Raji (cell line): Measurements from ENCODE around the gene NUP98.

Experiments
- POLR2A ChIP-seq: IDR thresholded peaks from 2 replicates; pipeline ENCODE4 v1.6.1; 2011; ENCODE audit warnings: low read depth, low read length, control low read depth; ENCODE audit not compliant: insufficient read depth

NUP98 gene

DNA sequence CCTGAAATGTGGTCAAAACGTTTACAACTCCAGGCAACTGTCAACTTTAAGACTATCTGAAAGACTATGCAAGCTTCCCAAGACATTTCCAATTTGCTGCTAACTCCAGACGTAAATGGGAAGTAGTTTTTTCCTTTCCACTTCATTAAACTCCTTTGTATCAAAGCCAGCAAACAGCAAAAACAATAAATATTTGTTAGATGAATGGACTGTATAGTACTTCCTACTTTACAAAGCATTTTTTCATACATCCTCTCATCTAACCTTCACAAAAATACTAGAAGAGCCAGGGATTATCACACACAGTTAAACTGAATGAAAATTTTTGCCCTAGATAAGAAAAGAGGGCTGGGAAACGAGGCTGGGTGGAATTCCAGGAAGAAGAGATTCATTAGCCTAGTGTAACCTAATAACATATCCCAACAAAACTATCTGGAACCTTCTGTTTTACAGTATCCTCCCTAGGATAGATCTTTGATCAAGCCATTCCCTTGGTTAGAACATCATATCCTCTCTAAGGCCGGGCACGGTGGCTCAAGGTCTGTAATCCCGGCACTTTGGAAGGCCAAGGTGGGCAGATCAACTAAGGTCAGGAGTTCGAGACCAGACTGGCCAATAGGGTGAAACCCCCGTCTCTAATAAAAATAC, 10.4 kb downstream of the NUP98 start:
- TF ChIP-seq POLR2A = no peak

DNA sequence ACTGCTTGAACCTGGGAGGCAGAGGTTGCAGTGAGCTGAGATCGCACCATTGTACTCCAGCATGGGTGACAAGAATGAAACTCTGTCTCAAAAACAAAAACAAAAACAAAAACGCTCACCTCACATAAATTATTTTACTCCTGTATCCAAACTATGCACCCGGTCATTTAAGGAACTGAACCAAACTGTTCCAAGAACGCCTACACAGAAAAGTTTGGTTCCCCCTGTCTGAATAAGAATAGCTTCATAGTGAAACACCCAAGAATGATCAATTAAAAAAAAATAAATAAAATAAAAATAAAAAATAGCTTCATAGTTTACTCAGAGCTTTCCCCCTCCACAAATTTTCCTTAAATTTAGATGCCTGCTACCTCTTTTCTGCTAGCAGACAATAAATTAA, 13.7 kb downstream of the NUP98 start:
- TF ChIP-seq POLR2A = no peak

DNA sequence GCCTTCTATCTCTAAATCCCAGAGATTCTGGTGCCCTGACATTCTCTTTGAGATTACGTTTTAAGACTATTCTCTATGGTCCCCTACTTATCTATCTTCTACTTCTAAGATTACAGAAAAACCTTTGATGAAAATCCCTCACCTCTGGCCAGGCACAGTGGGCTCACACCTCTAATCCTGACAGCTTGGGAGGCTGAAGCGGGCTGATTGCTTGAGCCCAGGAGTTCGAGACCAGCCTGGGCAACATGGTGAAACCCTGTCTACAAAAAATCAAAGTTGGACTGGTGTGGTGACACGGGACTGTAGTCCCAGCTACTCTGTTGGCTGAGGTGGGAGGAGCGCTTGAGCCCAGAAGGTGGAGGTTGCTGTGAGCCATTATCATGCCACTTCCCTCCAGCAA, 14.4 kb downstream of the NUP98 start:
- TF ChIP-seq POLR2A = no peak

DNA sequence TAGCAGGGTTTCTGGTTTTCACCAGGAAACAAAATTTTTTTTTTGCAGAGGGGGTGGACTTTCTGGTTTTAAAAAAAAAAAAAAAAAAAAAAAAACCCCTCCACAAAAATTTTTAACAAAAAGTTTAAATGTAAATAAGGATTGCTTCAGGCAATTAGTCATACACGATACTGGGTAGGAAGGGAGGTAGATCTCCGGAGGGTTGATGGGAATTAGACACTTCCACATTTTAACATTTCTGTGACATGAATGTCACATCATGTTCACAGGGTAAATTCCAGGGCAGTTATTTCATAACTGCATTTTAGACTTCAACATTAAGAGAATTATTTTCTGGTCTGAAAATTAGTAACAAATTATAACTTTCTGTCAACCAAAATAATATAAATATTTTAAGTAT, 15.9 kb downstream of the NUP98 start:
- no peak for TF ChIP-seq POLR2A

DNA sequence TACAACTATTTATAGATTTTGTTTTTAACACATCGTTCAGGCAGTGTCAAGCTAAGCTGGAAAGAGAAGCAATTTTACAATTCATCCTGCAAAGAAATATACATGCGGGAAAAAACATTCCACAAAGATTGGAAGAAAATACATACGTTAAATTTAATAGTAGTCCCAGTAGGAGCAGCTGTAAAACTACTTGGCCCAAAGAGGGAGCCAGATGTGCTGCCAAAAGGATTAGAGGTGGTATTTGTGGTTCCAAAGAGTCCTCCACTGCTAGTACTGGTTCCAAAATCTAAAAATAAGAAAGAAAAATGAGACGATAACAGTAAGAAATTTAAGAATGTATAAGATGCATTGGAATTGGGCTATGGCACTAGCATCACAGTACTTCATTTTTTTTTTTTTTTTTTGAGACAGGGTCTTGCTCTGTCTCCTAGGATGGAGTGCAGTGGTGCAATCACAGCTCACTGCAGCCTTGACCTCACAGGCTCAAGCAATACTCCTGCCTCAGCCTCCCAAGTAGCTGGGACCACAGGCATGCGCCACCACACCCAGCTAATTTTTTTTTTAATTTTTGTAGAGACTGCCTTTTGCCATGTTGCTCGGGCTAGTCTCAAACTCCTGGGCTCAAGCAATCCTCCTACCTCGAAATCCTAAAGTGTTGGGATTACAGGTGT, 21.5 kb downstream of the NUP98 start:
- TF ChIP-seq POLR2A = no peak

DNA sequence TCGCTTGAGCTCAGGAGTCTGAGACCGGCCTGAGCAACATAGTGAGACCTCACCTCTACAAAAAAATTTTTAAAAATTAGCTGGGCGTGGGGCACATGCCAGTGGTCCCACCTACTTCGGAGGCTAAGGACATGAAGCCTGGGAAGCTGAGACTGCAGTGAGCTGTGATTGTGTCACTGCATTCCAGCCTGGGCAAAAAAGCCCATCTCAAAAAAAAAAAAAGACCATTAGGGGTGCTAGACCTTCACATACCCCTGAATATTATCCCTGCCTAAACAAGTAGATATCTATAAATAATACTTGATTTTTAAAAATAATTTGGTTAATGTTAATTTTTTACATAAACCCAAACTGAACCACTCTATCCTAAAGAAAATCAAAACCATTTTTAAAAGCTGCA, 24.2 kb downstream of the NUP98 start:
- no peak for TF ChIP-seq POLR2A

DNA sequence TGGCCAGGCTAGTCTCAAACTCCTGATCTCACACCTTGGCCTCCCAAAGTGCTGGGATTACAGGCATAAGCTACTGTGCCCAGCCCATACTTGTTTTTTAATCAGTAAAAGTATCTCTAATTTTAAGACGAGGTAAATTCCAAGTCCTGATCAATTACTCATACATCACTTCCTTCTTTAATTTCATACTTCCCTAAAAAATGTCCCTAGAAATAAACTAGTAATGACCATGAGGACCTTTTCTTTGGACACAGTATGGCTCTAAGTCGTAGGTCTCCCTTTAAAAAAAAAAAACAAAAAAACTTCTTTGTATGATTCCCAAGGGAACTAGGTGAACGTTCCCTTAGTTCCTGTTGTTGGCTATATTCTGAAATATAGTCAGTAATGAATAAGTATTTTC, 29.8 kb downstream of the NUP98 start:
- no peak for TF ChIP-seq POLR2A

DNA sequence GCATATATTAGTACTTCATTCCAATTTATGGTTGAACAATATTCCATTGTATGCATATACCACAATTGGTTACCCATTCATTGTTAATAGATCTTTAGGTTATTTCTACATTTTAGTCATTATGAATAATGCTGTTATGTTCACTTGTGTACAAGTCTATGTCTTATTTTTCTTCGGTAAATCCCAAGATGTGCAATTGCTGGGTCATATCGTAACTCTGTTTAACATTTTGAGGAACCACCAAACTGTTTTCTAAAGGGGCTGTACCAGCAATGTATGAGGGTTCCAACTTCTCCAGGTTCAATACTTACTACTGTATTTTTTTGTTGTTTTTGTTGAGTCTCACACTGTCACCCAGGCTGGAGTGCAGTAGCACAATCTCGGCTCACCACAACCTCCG, 33.1 kb downstream of the NUP98 start:
- TF ChIP-seq POLR2A = no peak

DNA sequence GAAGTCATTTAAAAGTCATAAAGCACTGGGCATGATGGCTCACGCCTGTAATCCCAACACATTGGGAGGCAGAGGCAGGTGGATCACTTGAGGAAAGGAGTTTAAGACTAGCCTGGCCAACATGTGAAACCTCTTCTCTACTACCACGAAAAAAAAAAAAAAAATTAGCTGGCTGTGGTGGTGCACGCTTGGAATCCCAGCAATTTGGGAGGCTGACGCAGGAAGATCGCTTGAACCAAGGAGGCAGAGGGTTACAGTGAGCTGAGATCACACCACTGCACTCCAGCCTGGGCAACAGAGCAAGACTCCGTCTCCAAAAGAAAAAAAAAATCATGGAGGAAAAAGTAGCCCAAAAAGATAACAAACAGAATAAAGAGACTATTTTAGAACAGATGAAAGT, 42.2 kb downstream of the NUP98 start:
- TF ChIP-seq POLR2A = no peak

DNA sequence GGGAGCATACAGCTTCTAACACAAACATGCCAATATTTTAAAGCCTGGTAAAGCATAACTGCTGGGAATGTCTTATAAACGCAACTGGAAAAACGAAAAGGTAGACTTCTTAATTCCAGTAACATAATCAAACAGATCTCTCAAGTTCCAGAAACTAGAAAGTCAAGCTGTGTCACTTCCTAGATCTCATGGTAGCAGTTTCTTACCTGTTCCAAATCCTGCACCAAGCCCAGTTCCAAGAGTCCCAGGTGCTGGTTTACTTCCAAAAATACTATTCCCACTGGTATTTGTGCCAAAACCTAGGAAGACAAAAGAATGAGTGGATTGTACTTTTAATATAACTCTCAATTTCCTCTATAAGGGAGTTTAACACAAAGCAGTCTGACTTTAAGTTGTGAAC, 44.2 kb downstream of the NUP98 start:
- no peak for TF ChIP-seq POLR2A

DNA sequence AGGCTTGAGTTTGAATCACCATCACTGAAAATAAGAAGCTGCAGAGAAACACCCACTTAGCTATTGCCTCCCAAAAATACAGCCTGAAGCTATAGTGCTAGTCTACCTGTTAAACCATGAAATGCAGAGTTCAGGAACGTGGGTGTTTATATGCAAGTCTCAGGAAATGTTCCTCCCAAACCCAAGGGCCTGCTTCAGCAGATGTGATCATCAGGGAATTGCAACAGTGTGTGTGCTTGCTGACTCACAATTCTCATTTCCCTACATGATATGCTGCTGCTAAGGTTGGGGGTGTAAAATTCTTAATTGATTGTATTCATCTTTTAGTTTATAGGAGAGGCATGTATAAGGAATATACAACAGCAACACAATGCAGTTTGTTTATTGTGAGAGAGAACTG, 49.6 kb downstream of the NUP98 start:
- TF ChIP-seq POLR2A = no peak

DNA sequence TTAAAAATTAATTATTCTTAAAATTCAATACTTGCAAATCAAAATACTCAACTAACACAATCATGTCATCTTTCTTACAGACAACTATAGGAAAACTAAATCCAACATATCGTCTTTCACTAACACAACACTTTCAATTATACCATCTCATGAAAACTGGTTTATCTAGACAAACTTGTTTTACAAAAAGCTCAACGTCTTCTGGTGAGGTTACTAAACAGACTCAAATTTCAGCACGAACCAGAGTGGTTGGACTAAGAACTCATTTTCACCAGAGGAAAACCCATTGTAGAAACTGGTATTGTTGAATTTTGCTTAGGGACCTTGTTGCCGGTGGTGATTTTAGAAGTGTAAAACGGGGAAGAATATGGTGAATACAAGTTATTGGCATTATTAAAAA, 52.2 kb downstream of the NUP98 start:
- TF ChIP-seq POLR2A = no peak

DNA sequence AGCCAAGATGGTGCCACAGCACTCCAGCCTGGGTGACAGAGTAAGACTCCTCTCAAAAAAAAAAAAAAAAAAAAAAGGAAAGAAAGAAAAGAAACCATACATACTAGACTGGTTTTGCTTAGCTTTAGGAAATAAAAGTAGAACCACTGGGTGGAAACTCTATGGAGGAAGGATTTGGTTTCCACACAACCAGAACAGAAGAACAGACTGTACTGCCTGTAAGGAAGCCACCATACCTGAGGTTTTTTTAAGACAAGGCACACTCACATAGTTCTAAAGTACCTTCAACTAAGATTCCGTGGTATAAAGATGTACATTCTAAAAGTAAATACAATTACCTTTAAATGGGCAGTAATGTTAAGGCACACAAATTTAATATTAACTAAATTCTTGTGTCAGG, 58.6 kb downstream of the NUP98 start:
- no peak for TF ChIP-seq POLR2A

DNA sequence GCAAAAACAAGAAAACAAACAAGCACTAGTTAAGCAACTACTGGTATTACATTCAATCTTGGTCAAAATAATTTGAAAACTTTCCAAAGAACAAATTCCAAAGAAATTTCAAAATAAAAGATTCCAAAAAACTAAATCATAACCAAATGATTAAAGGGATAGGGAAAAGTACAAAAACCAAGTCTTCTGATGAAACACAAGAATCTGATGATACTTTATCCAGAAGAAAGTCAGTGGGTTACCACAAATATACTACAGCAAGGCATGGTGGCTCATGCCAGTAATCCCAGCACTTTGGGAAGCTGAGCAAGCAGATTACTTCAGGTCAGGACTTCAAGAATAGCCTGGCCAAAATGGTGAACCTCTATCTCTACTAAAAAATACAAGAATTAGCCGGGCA, 59.1 kb downstream of the NUP98 start:
- no peak for TF ChIP-seq POLR2A

DNA sequence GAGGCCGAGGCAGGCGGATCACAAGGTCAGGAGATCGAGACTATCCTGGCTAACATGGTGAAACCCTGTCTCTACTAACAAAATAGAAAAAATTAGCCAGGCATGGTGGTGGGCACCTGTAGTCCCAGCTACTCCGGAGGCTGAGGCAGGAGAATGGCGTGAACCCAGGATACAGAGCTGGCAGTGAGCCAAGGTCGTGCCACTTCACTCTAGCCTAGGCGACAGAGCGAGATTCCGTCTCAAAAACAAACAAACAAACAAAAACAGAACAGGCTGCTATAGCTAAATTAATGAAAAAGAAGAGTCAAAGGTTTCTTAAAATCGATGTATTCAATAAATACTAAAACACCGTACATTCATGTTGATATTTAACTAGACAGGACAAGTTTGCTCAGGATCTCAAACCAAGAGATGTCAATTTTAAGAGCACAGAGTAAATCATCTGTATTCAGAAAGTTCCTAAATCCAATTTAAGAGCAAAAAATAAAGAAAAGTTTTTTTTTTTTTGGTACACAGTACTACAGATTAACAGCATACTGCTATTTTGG, 59.9 kb downstream of the NUP98 start:
- no peak for TF ChIP-seq POLR2A

DNA sequence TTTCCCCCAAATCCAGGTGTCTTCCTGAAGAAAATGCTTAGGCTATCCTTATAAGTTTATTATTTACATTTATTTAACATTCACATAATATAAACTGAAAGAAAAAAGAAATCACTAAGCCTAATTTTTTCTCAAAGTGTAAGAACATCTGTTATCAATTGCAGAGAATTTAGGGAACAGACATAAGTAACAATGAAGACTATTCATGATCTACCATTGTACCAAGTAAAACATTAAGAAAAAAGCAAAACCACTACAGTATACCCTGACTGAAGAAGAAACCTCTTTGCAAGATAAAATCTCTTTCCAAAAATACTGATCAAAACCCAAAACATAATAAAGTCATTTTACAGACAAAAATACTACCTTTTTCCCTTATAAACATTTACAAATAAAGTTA, 60.5 kb downstream of the NUP98 start:
- no peak for TF ChIP-seq POLR2A

DNA sequence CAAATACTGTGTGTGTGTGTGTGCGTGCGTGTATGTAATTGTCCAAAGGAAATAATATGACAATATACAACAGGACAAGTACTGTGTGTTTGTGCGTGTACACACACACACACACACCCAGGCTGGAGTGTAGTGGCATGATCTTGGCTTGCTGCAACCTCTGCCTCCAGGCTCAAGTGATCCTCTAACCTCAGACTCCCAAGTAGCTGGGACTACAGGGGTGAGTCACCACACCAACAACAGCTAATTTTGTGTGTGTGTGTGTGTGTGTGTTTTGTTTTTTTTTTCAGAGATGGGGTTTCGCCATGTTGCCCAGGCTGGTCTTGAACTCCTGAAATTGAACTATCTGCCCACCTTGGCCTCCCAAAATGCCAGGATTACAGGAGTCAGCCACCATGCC, 61.5 kb downstream of the NUP98 start:
- no peak for TF ChIP-seq POLR2A
